ENCODE data around the gene PDE10A. TPM values are rescaled to one million over a fixed set of nuclear protein-coding genes. Genes with fewer than 3 reads are reported as not detected.

The PDE10A gene
- total RNA-seq (10 to 100 TPM; 10.0 to 20.4 (median 14.9) TPM), polyA plus RNA-seq (10 to 100 TPM in 1 of 2 donors, 1 to 10 TPM in 1; 6.8 to 10.4 TPM)
- long read RNA-seq, donor 1, full-length matches to known transcripts: 2 of 7 reads
- long read RNA-seq, donor 1, partial matches to known transcripts: 1 of 7 reads
- long read RNA-seq, donor 1, other reads (novel, unspliced or antisense): 4 of 7 reads
- long read RNA-seq, donor 2, partial matches to known transcripts: 1 of 3 reads
- long read RNA-seq, donor 2, other reads (novel, unspliced or antisense): 2 of 3 reads
- long read RNA-seq, donor 3, partial matches to known transcripts: 1 of 8 reads
- long read RNA-seq, donor 3, other reads (novel, unspliced or antisense): 5 of 8 reads

- WGBS, 2 donors: 1% methylated on average over 39 to 80 of the region's 80 CpGs
- H3K27ac ChIP-seq: peak within 1 kb of the TSS; percentile 85 to 98 (median 93)
- no peaks in the 10 kb centered on the region for H3K9me3 ChIP-seq
- ATAC-seq (peak; percentile 41 to 82 (median 72)), DNase-seq (peak; percentile 76 to 79)
- H3K4me3 ChIP-seq: peak within 1 kb of the TSS; percentile 72 to 96 (median 90)
- peaks cover 0 to 37% (median 23%) of the 10 kb centered on the region in 9 donors for H3K4me1 ChIP-seq
- TF ChIP-seq CTCF (IDR thresholded peaks at IDR 0.05): peak in 4 of 9 donors; percentile 5 to 31 (median 21)
- intact Hi-C loops (cut with DNase I): loop anchor here in 9 of 10 donors (2.0 to 10.0 kb wide), 16 partner anchors 34 to 226 kb away; no protein-coding TSS in a partner anchor
- no peaks in the 10 kb centered on the region for H3K36me3 ChIP-seq
- H3K27me3 ChIP-seq: peaks cover 0 to 75% (median 36%) of the 10 kb centered on the region in 7 donors
These were observed at the start of gene PDE10A for GRCh38 chr6:165662749-165663376. PDE10A (minus strand) TSS chr6:165663241; CDS start chr6:165662811, 430 bp downstream.

- Histone ChIP-seq H3K36me3 (no peaks in the 10 kb centered on the region), H3K27me3 (no peaks in the 10 kb centered on the region), H3K4me1 (peaks cover 0 to 18% (median 3%) of the 10 kb centered on the region in 9 donors), H3K27ac (no peak overlapping the region), H3K9me3 (no peaks in the 10 kb centered on the region), H3K4me3 (no peak overlapping the region)
- ATAC-seq: no peak
- 96 to 97% methylated on average over 23 of the region's 23 CpGs for WGBS, 2 donors
- no peak for TF ChIP-seq CTCF (IDR thresholded peaks at IDR 0.05)
- intact Hi-C loops (cut with DNase I): no loop called here
- DNase-seq: no peak
These were observed 46.0 kb upstream of the PDE10A start for GRCh38 chr6:165708985-165709576.

- no peak for ATAC-seq
These were observed 44.2 kb upstream of the PDE10A start for GRCh38 chr6:165707067-165707853.

More at GRCh38 chr6:165707067-165707853, 44.2 kb upstream of the PDE10A start:
- intact Hi-C loops (cut with DNase I): no loop called here
- H3K9me3 ChIP-seq: no peaks in the 10 kb centered on the region
- TF ChIP-seq CTCF (IDR thresholded peaks at IDR 0.05): no peak
- H3K27me3 ChIP-seq: no peaks in the 10 kb centered on the region
- no peak for DNase-seq
- no peaks in the 10 kb centered on the region for H3K36me3 ChIP-seq
- H3K27ac ChIP-seq: no peak overlapping the region
- no peak overlapping the region for H3K4me3 ChIP-seq
- 91 to 96% methylated on average over 14 of the region's 14 CpGs for WGBS, 2 donors
- peaks cover 0 to 34% (median 9%) of the 10 kb centered on the region in 9 donors for H3K4me1 ChIP-seq
